ENCODE results near the gene INTS11.

DNA sequence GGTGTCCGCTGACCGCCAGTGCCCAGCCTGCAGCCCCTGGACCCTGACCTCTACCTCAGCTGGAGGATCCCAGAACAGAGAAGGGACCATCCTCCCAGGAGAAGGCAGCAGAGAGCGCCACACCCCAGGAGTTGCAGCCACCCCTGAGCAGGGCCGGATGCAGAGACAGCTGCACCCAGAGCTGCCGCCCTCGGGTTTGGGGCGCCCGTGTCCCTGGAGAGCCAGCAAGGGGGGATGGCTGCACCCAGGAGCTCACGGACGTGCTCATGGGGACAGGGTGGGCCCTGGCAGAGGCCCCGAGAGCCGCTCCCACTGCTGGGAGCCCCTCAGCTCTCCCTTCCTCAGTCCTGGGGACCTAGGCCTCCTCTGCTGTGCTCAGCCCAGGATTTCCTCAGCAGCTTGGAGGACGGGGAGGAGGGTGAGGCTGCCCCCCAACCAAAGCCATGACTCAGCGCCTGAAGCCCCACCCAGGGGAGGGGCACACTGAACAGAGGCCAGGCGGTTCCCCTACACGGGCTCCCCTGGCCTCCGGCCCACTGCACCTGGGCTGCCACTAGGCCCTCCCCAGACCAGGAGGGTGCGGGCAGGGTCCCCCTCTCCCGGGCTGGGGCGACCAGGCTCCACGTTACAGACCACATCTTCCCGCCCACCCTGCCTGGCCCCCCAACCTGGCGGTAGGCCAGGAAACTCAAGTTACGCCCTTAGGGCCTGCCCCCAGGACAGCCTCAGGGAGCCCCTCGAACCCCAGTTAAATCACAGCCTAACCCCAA is 19.0 kb downstream of the INTS11 start:
- TF ChIP-seq, protein P1, sequence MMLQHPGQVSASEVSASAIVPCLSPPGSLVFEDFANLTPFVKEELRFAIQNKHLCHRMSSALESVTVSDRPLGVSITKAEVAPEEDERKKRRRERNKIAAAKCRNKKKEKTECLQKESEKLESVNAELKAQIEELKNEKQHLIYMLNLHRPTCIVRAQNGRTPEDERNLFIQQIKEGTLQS (IDR thresholded peaks at IDR 0.05; ENCODE audit: borderline replicate concordance, extremely low read depth, low read depth, low read length): no peak
- TF ChIP-seq, protein P2, sequence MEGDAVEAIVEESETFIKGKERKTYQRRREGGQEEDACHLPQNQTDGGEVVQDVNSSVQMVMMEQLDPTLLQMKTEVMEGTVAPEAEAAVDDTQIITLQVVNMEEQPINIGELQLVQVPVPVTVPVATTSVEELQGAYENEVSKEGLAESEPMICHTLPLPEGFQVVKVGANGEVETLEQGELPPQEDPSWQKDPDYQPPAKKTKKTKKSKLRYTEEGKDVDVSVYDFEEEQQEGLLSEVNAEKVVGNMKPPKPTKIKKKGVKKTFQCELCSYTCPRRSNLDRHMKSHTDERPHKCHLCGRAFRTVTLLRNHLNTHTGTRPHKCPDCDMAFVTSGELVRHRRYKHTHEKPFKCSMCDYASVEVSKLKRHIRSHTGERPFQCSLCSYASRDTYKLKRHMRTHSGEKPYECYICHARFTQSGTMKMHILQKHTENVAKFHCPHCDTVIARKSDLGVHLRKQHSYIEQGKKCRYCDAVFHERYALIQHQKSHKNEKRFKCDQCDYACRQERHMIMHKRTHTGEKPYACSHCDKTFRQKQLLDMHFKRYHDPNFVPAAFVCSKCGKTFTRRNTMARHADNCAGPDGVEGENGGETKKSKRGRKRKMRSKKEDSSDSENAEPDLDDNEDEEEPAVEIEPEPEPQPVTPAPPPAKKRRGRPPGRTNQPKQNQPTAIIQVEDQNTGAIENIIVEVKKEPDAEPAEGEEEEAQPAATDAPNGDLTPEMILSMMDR (IDR thresholded peaks at IDR 0.05 in 2 of 3, conservative IDR thresholded peaks at IDR 0.05 in 1 of 3; ENCODE audit: control insufficient read depth in 2 of 3, extremely low read depth in 1 of 3, insufficient read depth in 1 of 3, low read depth in 3 of 3, low read length in 3 of 3): peak; percentile 2 to 42 (median 20); a peak in 3 of 6 replicates
- no peak for TF ChIP-seq BRCA1 (IDR thresholded peaks at IDR 0.05; ENCODE audit: low read depth, low read length)
- 0 out of 2 replicates have a peak, but pooled peaks have one; percentile 23 for TF ChIP-seq GATAD2B (conservative IDR thresholded peaks at IDR 0.05; ENCODE audit: low read depth)
